HEK293 (cell line): ENCODE results near the gene ZNF569.

Experiments
- KLF7 ChIP-seq: fragments of 450-650 bp; formaldehyde crosslinking; IDR thresholded peaks from 2 replicates; pipeline ENCODE4 v1.5.1; 2016; ENCODE audit warnings: missing biosample characterization, missing genetic modification characterization, borderline replicate concordance
- KLF8 ChIP-seq: fragments of 450-650 bp; formaldehyde crosslinking; IDR thresholded peaks from 2 replicates; pipeline ENCODE4 v1.5.1; 2016; ENCODE audit warnings: missing biosample characterization, missing genetic modification characterization
- SP7 ChIP-seq: fragments of 450-650 bp; formaldehyde crosslinking; IDR thresholded peaks from 2 replicates; pipeline ENCODE4 v1.5.1; 2016; ENCODE audit warnings: missing biosample characterization, missing genetic modification characterization
- YY1 ChIP-seq: fragments of 450-650 bp; formaldehyde crosslinking; IDR thresholded peaks from 2 replicates; pipeline ENCODE4 v1.5.1; 2018; ENCODE audit warnings: missing biosample characterization, missing genetic modification characterization
- ZBTB48 ChIP-seq: fragments of 450-650 bp; formaldehyde crosslinking; IDR thresholded peaks from 2 replicates; pipeline ENCODE4 v1.5.1; 2016; ENCODE audit warnings: missing biosample characterization, missing genetic modification characterization
- ZFHX2 ChIP-seq: fragments of 450-650 bp; formaldehyde crosslinking; conservative IDR thresholded peaks from 2 replicates; pipeline ENCODE4 v1.5.1; 2016; ENCODE audit warnings: missing biosample characterization, missing genetic modification characterization
- ZNF132 ChIP-seq: fragments of 450-650 bp; formaldehyde crosslinking; IDR thresholded peaks from 2 replicates; pipeline ENCODE4 v1.5.1; 2017; ENCODE audit warnings: missing biosample characterization, missing genetic modification characterization, borderline replicate concordance
- ZNF140 ChIP-seq: fragments of 450-650 bp; formaldehyde crosslinking; IDR thresholded peaks from 2 replicates; pipeline ENCODE4 v1.5.1; 2016; ENCODE audit warnings: missing biosample characterization, missing genetic modification characterization
- ZNF214 ChIP-seq: fragments of 450-650 bp; formaldehyde crosslinking; IDR thresholded peaks from 2 replicates; pipeline ENCODE4 v1.5.1; 2017; ENCODE audit warnings: missing biosample characterization, mild to moderate bottlenecking, missing genetic modification characterization, borderline replicate concordance
- ZNF23 ChIP-seq: fragments of 450-650 bp; formaldehyde crosslinking; IDR thresholded peaks from 2 replicates; pipeline ENCODE4 v1.5.1; 2016; ENCODE audit warnings: missing biosample characterization, missing genetic modification characterization, borderline replicate concordance
- ZNF248 ChIP-seq: fragments of 450-650 bp; formaldehyde crosslinking; IDR thresholded peaks from 2 replicates; pipeline ENCODE4 v1.5.1; 2017; ENCODE audit warnings: missing biosample characterization, missing genetic modification characterization
- ZNF302 ChIP-seq: fragments of 450-650 bp; formaldehyde crosslinking; IDR thresholded peaks from 2 replicates; pipeline ENCODE4 v1.5.1; 2016; ENCODE audit warnings: missing biosample characterization, missing genetic modification characterization, low read depth
- ZNF335 ChIP-seq: fragments of 450-650 bp; formaldehyde crosslinking; conservative IDR thresholded peaks from 2 replicates; pipeline ENCODE4 v1.5.1; 2016; ENCODE audit warnings: missing biosample characterization, missing genetic modification characterization
- ZNF514 ChIP-seq: fragments of 450-650 bp; formaldehyde crosslinking; IDR thresholded peaks from 2 replicates; pipeline ENCODE4 v1.5.1; 2016; ENCODE audit warnings: missing biosample characterization, missing genetic modification characterization
- ZNF560 ChIP-seq: fragments of 450-650 bp; formaldehyde crosslinking; IDR thresholded peaks from 2 replicates; pipeline ENCODE4 v1.5.1; 2017; ENCODE audit warnings: missing biosample characterization, missing genetic modification characterization, borderline replicate concordance
- ZNF623 ChIP-seq: fragments of 450-650 bp; formaldehyde crosslinking; IDR thresholded peaks from 2 replicates; pipeline ENCODE4 v1.5.1; 2016; ENCODE audit warnings: missing biosample characterization, missing genetic modification characterization
- ZNF624 ChIP-seq: fragments of 450-650 bp; formaldehyde crosslinking; IDR thresholded peaks from 2 replicates; pipeline ENCODE4 v1.5.1; 2017; ENCODE audit warnings: missing biosample characterization, missing genetic modification characterization
- ZNF629 ChIP-seq: fragments of 450-650 bp; formaldehyde crosslinking; IDR thresholded peaks from 2 replicates; pipeline ENCODE4 v1.5.1; 2017; ENCODE audit warnings: missing biosample characterization, missing genetic modification characterization
- ZNF660 ChIP-seq: fragments of 450-650 bp; IDR thresholded peaks from 2 replicates; pipeline ENCODE4 v1.5.1; 2018; ENCODE audit warnings: missing biosample characterization, mild to moderate bottlenecking, missing genetic modification characterization
- ZNF768 ChIP-seq: fragments of 450-650 bp; formaldehyde crosslinking; IDR thresholded peaks from 2 replicates; pipeline ENCODE4 v1.5.1; 2018; ENCODE audit warnings: missing biosample characterization, mild to moderate bottlenecking, missing genetic modification characterization
- ZSCAN30 ChIP-seq: fragments of 450-650 bp; IDR thresholded peaks from 2 replicates; pipeline ENCODE4 v1.5.1; 2018; ENCODE audit warnings: missing biosample characterization, mild to moderate bottlenecking, missing genetic modification characterization, moderate library complexity
- TF ChIP-seq, protein P1 (sequence below): fragments of 450-650 bp; formaldehyde crosslinking; IDR thresholded peaks from 2 replicates; pipeline ENCODE4 v1.5.1; 2016; ENCODE audit warnings: missing biosample characterization, missing genetic modification characterization, low read depth
- TF ChIP-seq, protein P2 (sequence below): IDR thresholded peaks from 2 replicates; pipeline ENCODE4 v1.6.1; 2011; ENCODE audit warnings: mild to moderate bottlenecking, low read depth, low read length, borderline replicate concordance
- TF ChIP-seq, protein P3 (sequence below): fragments of 450-650 bp; formaldehyde crosslinking; IDR thresholded peaks from 2 replicates; pipeline ENCODE4 v1.5.1; 2016; ENCODE audit warnings: missing biosample characterization, missing genetic modification characterization
- TF ChIP-seq, protein P4 (sequence below): fragments of 450-650 bp; formaldehyde crosslinking; IDR thresholded peaks from 2 replicates; pipeline ENCODE4 v1.5.0; 2017; ENCODE audit warnings: missing biosample characterization, missing genetic modification characterization, borderline replicate concordance
- TF ChIP-seq, protein P5 (sequence below): fragments of 450-650 bp; IDR thresholded peaks from 2 replicates; pipeline ENCODE4 v1.5.1; 2018; ENCODE audit warnings: missing biosample characterization, missing genetic modification characterization
- TF ChIP-seq, protein P6 (sequence below): fragments of 450-650 bp; formaldehyde crosslinking; IDR thresholded peaks from 2 replicates; pipeline ENCODE4 v1.5.1; 2016; ENCODE audit warnings: missing biosample characterization, missing genetic modification characterization

ZNF569 gene

DNA sequence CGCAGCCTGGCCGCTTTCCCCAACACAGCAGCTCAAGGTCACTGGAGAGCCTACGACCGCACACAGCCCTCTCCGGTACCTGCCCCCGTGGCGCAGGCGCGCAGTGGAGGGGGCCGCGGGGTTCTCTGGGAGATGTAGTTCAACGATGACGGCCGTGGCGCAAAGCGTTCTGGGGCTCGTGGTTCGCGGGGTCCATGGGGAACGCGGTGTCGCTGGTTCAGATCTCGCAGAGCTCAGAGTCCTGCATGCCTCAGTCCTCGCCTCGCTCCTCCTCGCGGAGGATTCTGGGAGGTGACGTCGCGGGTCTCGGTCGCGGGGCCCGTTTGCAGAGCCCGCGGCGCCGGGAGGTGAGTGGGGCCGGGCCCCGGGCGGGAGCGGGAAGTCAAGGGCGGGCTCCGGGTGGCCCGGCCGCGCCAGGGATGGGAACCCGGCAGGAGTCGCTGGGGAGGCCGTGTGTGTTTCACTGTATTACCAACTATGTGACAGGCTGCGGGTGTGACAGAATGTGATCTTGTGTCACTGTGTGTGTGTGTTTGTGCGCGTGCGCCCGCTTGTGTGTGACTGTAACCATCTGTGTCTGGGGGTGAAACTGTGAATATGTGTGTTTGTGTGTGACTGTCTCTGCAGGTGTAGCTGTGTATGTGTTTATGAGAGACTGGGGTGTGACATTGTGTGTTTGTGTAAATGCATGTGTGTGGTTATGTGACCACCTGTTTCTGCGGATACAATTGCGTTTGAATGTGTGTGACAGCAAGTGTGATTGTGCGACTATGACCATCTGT, 96.2 kb downstream of the ZNF569 start, which contains the start of gene ZNF527 (continued):
- TF ChIP-seq, protein P1, sequence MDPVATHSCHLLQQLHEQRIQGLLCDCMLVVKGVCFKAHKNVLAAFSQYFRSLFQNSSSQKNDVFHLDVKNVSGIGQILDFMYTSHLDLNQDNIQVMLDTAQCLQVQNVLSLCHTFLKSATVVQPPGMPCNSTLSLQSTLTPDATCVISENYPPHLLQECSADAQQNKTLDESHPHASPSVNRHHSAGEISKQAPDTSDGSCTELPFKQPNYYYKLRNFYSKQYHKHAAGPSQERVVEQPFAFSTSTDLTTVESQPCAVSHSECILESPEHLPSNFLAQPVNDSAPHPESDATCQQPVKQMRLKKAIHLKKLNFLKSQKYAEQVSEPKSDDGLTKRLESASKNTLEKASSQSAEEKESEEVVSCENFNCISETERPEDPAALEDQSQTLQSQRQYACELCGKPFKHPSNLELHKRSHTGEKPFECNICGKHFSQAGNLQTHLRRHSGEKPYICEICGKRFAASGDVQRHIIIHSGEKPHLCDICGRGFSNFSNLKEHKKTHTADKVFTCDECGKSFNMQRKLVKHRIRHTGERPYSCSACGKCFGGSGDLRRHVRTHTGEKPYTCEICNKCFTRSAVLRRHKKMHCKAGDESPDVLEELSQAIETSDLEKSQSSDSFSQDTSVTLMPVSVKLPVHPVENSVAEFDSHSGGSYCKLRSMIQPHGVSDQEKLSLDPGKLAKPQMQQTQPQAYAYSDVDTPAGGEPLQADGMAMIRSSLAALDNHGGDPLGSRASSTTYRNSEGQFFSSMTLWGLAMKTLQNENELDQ (tag by site-specific recombination), result no peak
- peak; percentile 31; the same call in 1 of the 2 replicates for TF ChIP-seq ZNF623 (tag by site-specific recombination)
- no peak for TF ChIP-seq ZNF560 (tag by site-specific recombination)
- TF ChIP-seq KLF8 (tag by site-specific recombination), result peak; percentile 73; the same call in 1 of the 2 replicates
- TF ChIP-seq ZNF335 (tag by site-specific recombination), result peak; percentile 100
- TF ChIP-seq ZNF624 (tag by site-specific recombination), result no peak
- TF ChIP-seq KLF7 (tag by site-specific recombination), result peak; percentile 78; the same call in 1 of the 2 replicates
- peak; percentile 82 for TF ChIP-seq YY1
- peak; percentile 87 for TF ChIP-seq ZNF629 (tag by site-specific recombination)
- peak; percentile 98 for TF ChIP-seq ZSCAN30 (tag by site-specific recombination)
- peak; percentile 72; the same call in 1 of the 2 replicates for TF ChIP-seq ZNF302 (tag by site-specific recombination)
- TF ChIP-seq ZNF132 (tag by site-specific recombination), result no peak
- TF ChIP-seq ZNF660 (tag by site-specific recombination), result peak; percentile 97
- TF ChIP-seq ZFHX2 (tag by site-specific recombination), result peak; percentile 23; the same call in 1 of the 2 replicates
- no peak for TF ChIP-seq ZNF214
- TF ChIP-seq, protein P2, sequence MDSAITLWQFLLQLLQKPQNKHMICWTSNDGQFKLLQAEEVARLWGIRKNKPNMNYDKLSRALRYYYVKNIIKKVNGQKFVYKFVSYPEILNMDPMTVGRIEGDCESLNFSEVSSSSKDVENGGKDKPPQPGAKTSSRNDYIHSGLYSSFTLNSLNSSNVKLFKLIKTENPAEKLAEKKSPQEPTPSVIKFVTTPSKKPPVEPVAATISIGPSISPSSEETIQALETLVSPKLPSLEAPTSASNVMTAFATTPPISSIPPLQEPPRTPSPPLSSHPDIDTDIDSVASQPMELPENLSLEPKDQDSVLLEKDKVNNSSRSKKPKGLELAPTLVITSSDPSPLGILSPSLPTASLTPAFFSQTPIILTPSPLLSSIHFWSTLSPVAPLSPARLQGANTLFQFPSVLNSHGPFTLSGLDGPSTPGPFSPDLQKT, result no peak
- TF ChIP-seq, protein P3, sequence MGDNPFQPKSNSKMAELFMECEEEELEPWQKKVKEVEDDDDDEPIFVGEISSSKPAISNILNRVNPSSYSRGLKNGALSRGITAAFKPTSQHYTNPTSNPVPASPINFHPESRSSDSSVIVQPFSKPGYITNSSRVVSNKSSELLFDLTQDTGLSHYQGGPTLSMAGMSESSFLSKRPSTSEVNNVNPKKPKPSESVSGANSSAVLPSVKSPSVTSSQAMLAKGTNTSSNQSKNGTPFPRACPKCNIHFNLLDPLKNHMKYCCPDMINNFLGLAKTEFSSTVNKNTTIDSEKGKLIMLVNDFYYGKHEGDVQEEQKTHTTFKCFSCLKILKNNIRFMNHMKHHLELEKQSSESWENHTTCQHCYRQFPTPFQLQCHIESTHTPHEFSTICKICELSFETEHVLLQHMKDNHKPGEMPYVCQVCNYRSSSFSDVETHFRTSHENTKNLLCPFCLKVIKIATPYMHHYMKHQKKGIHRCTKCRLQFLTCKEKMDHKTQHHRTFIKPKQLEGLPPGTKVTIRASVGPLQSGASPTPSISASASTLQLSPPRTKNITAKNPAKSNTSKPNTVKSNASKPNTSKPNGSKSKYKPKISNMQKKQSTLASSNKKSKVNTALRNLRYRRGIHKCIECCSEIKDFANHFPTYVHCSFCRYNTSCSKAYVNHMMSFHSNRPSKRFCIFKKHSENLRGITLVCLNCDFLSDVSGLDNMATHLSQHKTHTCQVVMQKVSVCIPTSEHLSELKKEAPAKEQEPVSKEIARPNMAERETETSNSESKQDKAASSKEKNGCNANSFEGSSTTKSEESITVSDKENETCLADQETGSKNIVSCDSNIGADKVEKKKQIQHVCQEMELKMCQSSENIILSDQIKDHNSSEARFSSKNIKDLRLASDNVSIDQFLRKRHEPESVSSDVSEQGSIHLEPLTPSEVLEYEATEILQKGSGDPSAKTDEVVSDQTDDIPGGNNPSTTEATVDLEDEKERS (tag by site-specific recombination), result peak; percentile 99
- peak; percentile 87 for TF ChIP-seq SP7
- TF ChIP-seq, protein P4, sequence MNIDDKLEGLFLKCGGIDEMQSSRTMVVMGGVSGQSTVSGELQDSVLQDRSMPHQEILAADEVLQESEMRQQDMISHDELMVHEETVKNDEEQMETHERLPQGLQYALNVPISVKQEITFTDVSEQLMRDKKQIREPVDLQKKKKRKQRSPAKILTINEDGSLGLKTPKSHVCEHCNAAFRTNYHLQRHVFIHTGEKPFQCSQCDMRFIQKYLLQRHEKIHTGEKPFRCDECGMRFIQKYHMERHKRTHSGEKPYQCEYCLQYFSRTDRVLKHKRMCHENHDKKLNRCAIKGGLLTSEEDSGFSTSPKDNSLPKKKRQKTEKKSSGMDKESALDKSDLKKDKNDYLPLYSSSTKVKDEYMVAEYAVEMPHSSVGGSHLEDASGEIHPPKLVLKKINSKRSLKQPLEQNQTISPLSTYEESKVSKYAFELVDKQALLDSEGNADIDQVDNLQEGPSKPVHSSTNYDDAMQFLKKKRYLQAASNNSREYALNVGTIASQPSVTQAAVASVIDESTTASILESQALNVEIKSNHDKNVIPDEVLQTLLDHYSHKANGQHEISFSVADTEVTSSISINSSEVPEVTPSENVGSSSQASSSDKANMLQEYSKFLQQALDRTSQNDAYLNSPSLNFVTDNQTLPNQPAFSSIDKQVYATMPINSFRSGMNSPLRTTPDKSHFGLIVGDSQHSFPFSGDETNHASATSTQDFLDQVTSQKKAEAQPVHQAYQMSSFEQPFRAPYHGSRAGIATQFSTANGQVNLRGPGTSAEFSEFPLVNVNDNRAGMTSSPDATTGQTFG (tag by site-specific recombination), result no peak; the same call in 1 of the 2 replicates
- TF ChIP-seq, protein P5, sequence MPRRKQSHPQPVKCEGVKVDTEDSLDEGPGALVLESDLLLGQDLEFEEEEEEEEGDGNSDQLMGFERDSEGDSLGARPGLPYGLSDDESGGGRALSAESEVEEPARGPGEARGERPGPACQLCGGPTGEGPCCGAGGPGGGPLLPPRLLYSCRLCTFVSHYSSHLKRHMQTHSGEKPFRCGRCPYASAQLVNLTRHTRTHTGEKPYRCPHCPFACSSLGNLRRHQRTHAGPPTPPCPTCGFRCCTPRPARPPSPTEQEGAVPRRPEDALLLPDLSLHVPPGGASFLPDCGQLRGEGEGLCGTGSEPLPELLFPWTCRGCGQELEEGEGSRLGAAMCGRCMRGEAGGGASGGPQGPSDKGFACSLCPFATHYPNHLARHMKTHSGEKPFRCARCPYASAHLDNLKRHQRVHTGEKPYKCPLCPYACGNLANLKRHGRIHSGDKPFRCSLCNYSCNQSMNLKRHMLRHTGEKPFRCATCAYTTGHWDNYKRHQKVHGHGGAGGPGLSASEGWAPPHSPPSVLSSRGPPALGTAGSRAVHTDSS (tag by site-specific recombination), result no peak
- TF ChIP-seq ZNF140 (tag by site-specific recombination), result no peak
- no peak for TF ChIP-seq ZNF768 (tag by site-specific recombination)
- TF ChIP-seq ZNF23, result 0 out of 2 replicates have a peak, but pooled peaks have one; percentile 69
- TF ChIP-seq ZBTB48 (tag by site-specific recombination), result peak; percentile 84
- TF ChIP-seq ZNF248 (tag by site-specific recombination), result no peak
- TF ChIP-seq ZNF514, result peak; percentile 77; the same call in 1 of the 2 replicates
- TF ChIP-seq, protein P6, sequence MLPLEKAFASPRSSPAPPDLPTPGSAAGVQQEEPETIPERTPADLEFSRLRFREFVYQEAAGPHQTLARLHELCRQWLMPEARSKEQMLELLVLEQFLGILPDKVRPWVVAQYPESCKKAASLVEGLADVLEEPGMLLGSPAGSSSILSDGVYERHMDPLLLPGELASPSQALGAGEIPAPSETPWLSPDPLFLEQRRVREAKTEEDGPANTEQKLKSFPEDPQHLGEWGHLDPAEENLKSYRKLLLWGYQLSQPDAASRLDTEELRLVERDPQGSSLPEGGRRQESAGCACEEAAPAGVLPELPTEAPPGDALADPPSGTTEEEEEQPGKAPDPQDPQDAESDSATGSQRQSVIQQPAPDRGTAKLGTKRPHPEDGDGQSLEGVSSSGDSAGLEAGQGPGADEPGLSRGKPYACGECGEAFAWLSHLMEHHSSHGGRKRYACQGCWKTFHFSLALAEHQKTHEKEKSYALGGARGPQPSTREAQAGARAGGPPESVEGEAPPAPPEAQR (tag by site-specific recombination), result peak; percentile 81
